MCF 10A (cell line): ENCODE measurements around the gene SMARCC1. TPM values are rescaled to one million over a fixed set of nuclear protein-coding genes. Genes with fewer than 3 reads are reported as not detected.

Experiments used
- BruUV-seq: library from RNA; stranded (reverse); fragments of 400-500 nt; replicated peaks from 2 replicates; lab custom pipeline; 2021; lab: Mats Ljungman, UMichigan
- CTCF ChIA-PET: fragments of 300-600 bp; sonication (Branson Sonifier 250); formaldehyde crosslinking; extraction: SDS; loops from one replicate; lab custom pipeline; 2021; ENCODE audit warnings: antibody characterized with exemption, inconsistent platforms; lab: Yijun Ruan, JAX
- POLR2A ChIA-PET: fragments of 300-600, 350-650 bp; sonication (Branson Sonifier 250); formaldehyde crosslinking; extraction: SDS; loops from one replicate; lab custom pipeline; 2020; ENCODE audit warnings: antibody characterized with exemption, inconsistent platforms; lab: Yijun Ruan, JAX
- DNase-seq: peaks from one replicate; pipeline ENCODE4 v3.0.0-alpha.2; 2018; ENCODE audit not compliant: unreplicated experiment
- H3K27ac Mint-ChIP-seq: one replicate; pipeline ENCODE4 v1.8.0; 2022; ENCODE audit warnings: mild to moderate bottlenecking, low read depth, mixed read lengths; ENCODE audit not compliant: unreplicated experiment
- H3K27me3 Mint-ChIP-seq: one replicate; pipeline ENCODE4 v1.8.0; 2022; ENCODE audit warnings: mixed read lengths; ENCODE audit not compliant: insufficient read depth, unreplicated experiment
- H3K36me3 Mint-ChIP-seq: one replicate; pipeline ENCODE4 v1.8.0; 2022; ENCODE audit warnings: mild to moderate bottlenecking, moderate library complexity, mixed read lengths; ENCODE audit not compliant: insufficient read depth, unreplicated experiment
- H3K4me1 Mint-ChIP-seq: one replicate; pipeline ENCODE4 v1.8.0; 2022; ENCODE audit warnings: mixed read lengths; ENCODE audit not compliant: insufficient read depth, unreplicated experiment
- H3K4me3 Mint-ChIP-seq: one replicate; pipeline ENCODE4 v1.8.0; 2022; ENCODE audit warnings: mild to moderate bottlenecking, moderate library complexity, mixed read lengths; ENCODE audit not compliant: unreplicated experiment
- H3K9me3 Mint-ChIP-seq: one replicate; pipeline ENCODE4 v1.8.0; 2022; ENCODE audit warnings: mixed read lengths; ENCODE audit not compliant: unreplicated experiment
- CTCF ChIP-seq: fragments of 200-600 bp; IDR thresholded peaks from one replicate; pipeline ENCODE4 v1.8.0; 2022; ENCODE audit warnings: antibody characterized with exemption, mild to moderate bottlenecking; ENCODE audit not compliant: unreplicated experiment
- intact Hi-C: fragments of 100-400 bp; cut with micrococcal nuclease; formaldehyde crosslinking; loops from 2 replicates; pipeline ENCODE4 v1.14.1; 2022
- total RNA-seq: library from RNA; stranded (reverse); gene quantifications from 2 replicates; pipeline ENCODE4 v1.2.3, GENCODE V29; 2022

Gene SMARCC1
- total RNA-seq, 1 experiment from 2014 or later: 77.5 TPM

- ChIA-PET CTCF (interaction anchor here (1.2 to 4.8 kb wide), 2 partner anchors 34 to 269 kb away, joined by 3 to 43 read pairs; no protein-coding TSS in a partner anchor), POLR2A (no interaction called here)
- H3K36me3 Mint-ChIP-seq: no peaks in the 10 kb centered on the region
- no peaks in the 10 kb centered on the region for H3K9me3 Mint-ChIP-seq
- no peaks in the 10 kb centered on the region for H3K4me1 Mint-ChIP-seq
- no peaks in the 10 kb centered on the region for H3K27me3 Mint-ChIP-seq
- H3K4me3 Mint-ChIP-seq: no peak overlapping the region
- BruUV-seq: no TSS peak
- TF ChIP-seq CTCF: no peak
- H3K27ac Mint-ChIP-seq: no peak overlapping the region
- intact Hi-C loops: no loop called here
- DNase-seq: no peak
Measured at GRCh38 chr3:47791193-47791855, 9.6 kb upstream of the SMARCC1 start.

- H3K4me1 Mint-ChIP-seq: peaks cover 5% of the 10 kb centered on the region
- CTCF ChIA-PET: no interaction called here
Measured at GRCh38 chr3:47783673-47784072, 2.0 kb upstream of the SMARCC1 start.

GRCh38 chr3:47782446-47783308 is 984 bp upstream of the SMARCC1 start:
- TF ChIP-seq CTCF: no peak
- no peak for DNase-seq
- intact Hi-C loops: loop anchor here (10.0 kb wide), 1 partner anchor 118 kb away; no protein-coding TSS in a partner anchor

More at GRCh38 chr3:47783673-47784072, 2.0 kb upstream of the SMARCC1 start:
- POLR2A ChIA-PET: interaction anchor here (0.9 to 1.1 kb wide), 3 partner anchors 19 to 403 kb away, joined by 3 to 4 read pairs (median 3); partner anchors contain the start of genes DHX30, ELP6 and PTPN23
- Mint-ChIP-seq H3K36me3 (no peaks in the 10 kb centered on the region), H3K27me3 (no peaks in the 10 kb centered on the region), H3K27ac (no peak overlapping the region), H3K9me3 (no peaks in the 10 kb centered on the region), H3K4me3 (no peak overlapping the region)
- no TSS peak for BruUV-seq
- no peak for DNase-seq
- TF ChIP-seq CTCF: no peak
- intact Hi-C loops: loop anchor here (10.0 kb wide), 1 partner anchor 119 kb away; no protein-coding TSS in a partner anchor

More at GRCh38 chr3:47782446-47783308, 984 bp upstream of the SMARCC1 start:
- H3K27me3 Mint-ChIP-seq: no peaks in the 10 kb centered on the region
- peak overlapping the region; percentile 96 for H3K27ac Mint-ChIP-seq
- H3K36me3 Mint-ChIP-seq: peaks cover 6% of the 10 kb centered on the region
- peaks cover 5% of the 10 kb centered on the region for H3K4me1 Mint-ChIP-seq
- ChIA-PET POLR2A (interaction anchor here (0.6 to 1.9 kb wide), 4 partner anchors 43 to 1019 kb away, joined by 3 to 4 read pairs (median 4); partner anchors contain the start of genes ELP6 and PTPN23), CTCF (interaction anchor here (0.6 kb wide), 1 partner anchor 262 kb away, joined by 4 read pairs; no protein-coding TSS in a partner anchor)
- no peaks in the 10 kb centered on the region for H3K9me3 Mint-ChIP-seq
- H3K4me3 Mint-ChIP-seq: peak overlapping the region; percentile 94
- no TSS peak for BruUV-seq
